HEK293 (cell line): Measurements from ENCODE around the gene CDC42EP1.

Source experiments
- BCL11A ChIP-seq: fragments of 450-650 bp; formaldehyde crosslinking; IDR thresholded peaks from 2 replicates; pipeline ENCODE4 v1.5.1; 2016; ENCODE audit warnings: low read depth, missing biosample characterization, missing genetic modification characterization
- CTCF ChIP-seq: fragments of 450-650 bp; formaldehyde crosslinking; IDR thresholded peaks from 2 replicates; pipeline ENCODE4 v1.5.1; 2016; ENCODE audit warnings: missing biosample characterization, missing genetic modification characterization
- SALL2 ChIP-seq: fragments of 450-650 bp; formaldehyde crosslinking; IDR thresholded peaks from 2 replicates; pipeline ENCODE4 v1.5.0; 2017; ENCODE audit warnings: missing biosample characterization, mild to moderate bottlenecking, missing genetic modification characterization, borderline replicate concordance
- SCRT2 ChIP-seq: fragments of 450-650 bp; formaldehyde crosslinking; IDR thresholded peaks from 2 replicates; pipeline ENCODE4 v1.5.1; 2016; ENCODE audit warnings: missing biosample characterization, missing genetic modification characterization
- ZNF350 ChIP-seq: fragments of 450-650 bp; formaldehyde crosslinking; IDR thresholded peaks from 2 replicates; pipeline ENCODE4 v1.5.0; 2017; ENCODE audit warnings: missing biosample characterization, mild to moderate bottlenecking, missing genetic modification characterization
- ZNF426 ChIP-seq: fragments of 450-650 bp; formaldehyde crosslinking; IDR thresholded peaks from 2 replicates; pipeline ENCODE4 v1.5.1; 2017; ENCODE audit warnings: missing biosample characterization, missing genetic modification characterization, mild to moderate bottlenecking, inconsistent platforms, moderate library complexity
- ZNF529 ChIP-seq: fragments of 450-650 bp; formaldehyde crosslinking; IDR thresholded peaks from 2 replicates; pipeline ENCODE4 v1.5.1; 2017; ENCODE audit warnings: missing genetic modification characterization, missing biosample characterization; ENCODE audit not compliant: insufficient replicate concordance
- ZNF707 ChIP-seq: fragments of 450-650 bp; formaldehyde crosslinking; IDR thresholded peaks from 2 replicates; pipeline ENCODE4 v1.5.1; 2016; ENCODE audit warnings: missing biosample characterization, missing genetic modification characterization

GRCh38 chr22:37618674-37619073 is 58.4 kb downstream of the CDC42EP1 start:
- TF ChIP-seq ZNF350 (tag by site-specific recombination) (no peak), BCL11A (tag by site-specific recombination) (no peak), SALL2 (tag by site-specific recombination) (no peak), ZNF529 (tag by site-specific recombination) (no peak), SCRT2 (tag by site-specific recombination) (no peak), CTCF (tag by site-specific recombination) (no peak), ZNF707 (tag by site-specific recombination) (no peak), ZNF426 (no peak)
